RWPE1 (cell line): ENCODE measurements around the gene APH1A.

Experiments used
- CTCF ChIA-PET: fragments of 350-600 bp; sonication (Branson Sonifier 250); formaldehyde crosslinking; extraction: SDS; loops from one replicate; lab custom pipeline; 2021; lab: Yijun Ruan, JAX
- POLR2A ChIA-PET: fragments of 400-600 bp; formaldehyde crosslinking; extraction: SDS; loops from one replicate; lab custom pipeline; 2020; ENCODE audit warnings: antibody characterized with exemption; ENCODE audit not compliant: low non-redundant PET; lab: Yijun Ruan, JAX
- DNase-seq: peaks from one replicate; pipeline ENCODE4 v3.0.0; 2012; ENCODE audit warnings: low spot score
- H3K27ac ChIP-seq: fragments of 450-650 bp; 2 replicates; pipeline ENCODE4 v1.5.1; 2017
- TF ChIP-seq, protein P1 (sequence below): fragments of 450-650 bp; conservative IDR thresholded peaks from 2 replicates; pipeline ENCODE4 v1.5.1; 2017; ENCODE audit warnings: low read depth, mild to moderate bottlenecking

APH1A gene

DNA sequence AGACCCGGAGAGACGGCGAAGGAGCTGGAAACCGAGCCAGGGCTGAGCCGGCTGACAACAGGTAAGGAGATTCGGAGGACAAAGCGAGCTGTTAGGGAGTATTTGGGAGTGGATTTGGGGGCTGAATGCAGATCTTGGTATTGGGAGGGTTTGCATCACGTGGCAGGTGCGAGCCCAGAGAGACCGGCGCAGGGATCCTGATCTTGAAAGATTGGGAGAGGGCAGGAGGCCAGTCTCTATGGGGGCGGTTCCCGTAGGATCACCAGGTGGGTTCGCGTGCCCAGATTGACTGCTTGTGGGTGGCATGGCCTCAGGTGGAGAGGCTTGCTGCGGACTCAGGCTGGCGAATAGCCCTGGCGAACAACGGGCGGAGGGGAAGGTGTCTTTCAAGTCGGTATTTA, 13.7 kb upstream of the APH1A start:
- POLR2A ChIA-PET, result interaction anchor here (0.6 to 1.0 kb wide), 2 partner anchors 8 to 12 kb away, joined by 3 to 7 read pairs; no protein-coding TSS in a partner anchor
- TF ChIP-seq, protein P1, sequence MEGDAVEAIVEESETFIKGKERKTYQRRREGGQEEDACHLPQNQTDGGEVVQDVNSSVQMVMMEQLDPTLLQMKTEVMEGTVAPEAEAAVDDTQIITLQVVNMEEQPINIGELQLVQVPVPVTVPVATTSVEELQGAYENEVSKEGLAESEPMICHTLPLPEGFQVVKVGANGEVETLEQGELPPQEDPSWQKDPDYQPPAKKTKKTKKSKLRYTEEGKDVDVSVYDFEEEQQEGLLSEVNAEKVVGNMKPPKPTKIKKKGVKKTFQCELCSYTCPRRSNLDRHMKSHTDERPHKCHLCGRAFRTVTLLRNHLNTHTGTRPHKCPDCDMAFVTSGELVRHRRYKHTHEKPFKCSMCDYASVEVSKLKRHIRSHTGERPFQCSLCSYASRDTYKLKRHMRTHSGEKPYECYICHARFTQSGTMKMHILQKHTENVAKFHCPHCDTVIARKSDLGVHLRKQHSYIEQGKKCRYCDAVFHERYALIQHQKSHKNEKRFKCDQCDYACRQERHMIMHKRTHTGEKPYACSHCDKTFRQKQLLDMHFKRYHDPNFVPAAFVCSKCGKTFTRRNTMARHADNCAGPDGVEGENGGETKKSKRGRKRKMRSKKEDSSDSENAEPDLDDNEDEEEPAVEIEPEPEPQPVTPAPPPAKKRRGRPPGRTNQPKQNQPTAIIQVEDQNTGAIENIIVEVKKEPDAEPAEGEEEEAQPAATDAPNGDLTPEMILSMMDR, result no peak
- peak overlapping the region; percentile 97 for H3K27ac ChIP-seq
- CTCF ChIA-PET, result interaction anchor here (0.6 to 3.8 kb wide), 2 partner anchors 27 to 61 kb away, joined by 3 to 21 read pairs; no protein-coding TSS in a partner anchor
- no peak for DNase-seq

DNA sequence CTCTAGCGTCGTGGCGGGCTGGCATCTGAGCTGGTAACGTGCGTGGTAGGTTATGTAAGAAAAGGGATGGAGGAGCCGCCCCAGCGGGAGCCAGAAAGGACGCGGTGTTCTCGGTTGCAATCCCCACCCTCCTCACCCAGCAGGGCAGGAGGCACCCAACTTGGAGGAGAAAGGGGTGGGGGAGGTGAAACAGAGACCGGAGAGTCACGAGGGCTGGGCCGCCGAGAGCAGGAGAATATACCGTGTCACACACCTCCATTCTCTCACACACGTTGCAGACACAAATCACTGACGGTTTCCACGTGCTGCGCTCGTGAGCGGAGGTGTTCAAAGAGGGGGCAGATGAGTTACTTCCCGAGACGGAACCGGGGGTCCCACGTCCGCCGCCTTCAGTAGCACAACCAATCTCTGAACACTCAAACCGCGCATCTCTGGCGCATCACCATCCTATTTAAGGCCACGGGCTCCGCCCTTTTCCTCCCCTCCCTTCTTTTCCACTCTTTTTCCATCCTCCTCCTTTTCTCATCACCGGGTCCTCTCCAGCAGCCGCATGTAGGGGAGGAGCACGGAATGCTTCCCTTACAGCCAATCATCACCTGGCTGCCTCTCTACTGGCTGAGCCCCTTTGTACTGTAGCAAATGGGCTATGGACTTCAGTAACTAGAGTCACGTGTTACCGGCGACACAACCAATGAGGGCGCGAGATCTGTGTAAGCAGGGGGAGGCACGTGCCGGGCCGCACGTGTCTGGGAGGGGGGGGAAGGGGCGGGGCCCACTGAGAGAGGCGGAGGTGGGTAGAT, 13.1 kb upstream of the APH1A start, which contains the start of gene CIART:
Gene CIART, plus strand, starts transcription at position 797 of the 800 bp plus-strand sequence. CDS start 714 bp downstream, outside the sequence.
- peak; percentile 98 for DNase-seq

DNA sequence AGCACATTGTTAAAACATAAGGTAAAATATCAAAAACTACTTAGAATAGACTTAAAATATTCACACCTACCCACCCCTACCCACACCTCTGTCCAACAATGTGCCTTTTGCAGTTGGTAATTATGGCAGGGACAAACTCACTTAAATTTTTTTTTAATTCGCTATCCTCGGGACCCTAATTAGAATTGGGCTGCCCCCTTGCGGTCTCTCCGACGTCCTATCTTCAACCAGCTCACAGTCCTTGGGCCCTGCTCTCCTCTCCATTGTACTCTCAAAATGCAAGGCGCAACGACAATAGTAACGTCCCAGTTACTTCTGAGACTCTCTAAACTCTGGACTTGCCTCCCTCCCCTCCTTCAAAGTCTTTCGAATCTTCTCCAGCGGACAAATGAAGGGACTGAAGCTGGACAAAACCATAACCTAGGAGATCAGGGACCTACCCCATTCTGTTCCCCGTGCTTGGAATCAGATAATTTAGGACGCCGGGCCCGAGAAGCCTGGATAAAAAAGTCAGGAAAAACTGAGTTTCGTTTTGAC, 12.5 kb upstream of the APH1A start:
- DNase-seq, result peak; percentile 56
- H3K27ac ChIP-seq, result peak overlapping the region; percentile 97
- CTCF ChIA-PET, result interaction anchor here (0.6 to 3.8 kb wide), 6 partner anchors 9 to 685 kb away, joined by 3 to 21 read pairs (median 4); partner anchors contain the start of genes APH1A, C1orf54 and CA14
- POLR2A ChIA-PET, result no interaction called here
- TF ChIP-seq, protein P1, result peak; percentile 80

More for the DNA sequence above, 13.1 kb upstream of the APH1A start, which contains the start of gene CIART:
- peak within 1 kb of the TSS; percentile 97 for H3K27ac ChIP-seq
- POLR2A ChIA-PET, result interaction anchor here (0.6 to 1.0 kb wide), 2 partner anchors 9 to 12 kb away, joined by 3 to 7 read pairs; no protein-coding TSS in a partner anchor
- TF ChIP-seq, protein P1, result no peak
- CTCF ChIA-PET, result interaction anchor here (0.6 to 3.8 kb wide), 7 partner anchors 10 to 684 kb away, joined by 3 to 21 read pairs (median 4); partner anchors contain the start of genes APH1A, C1orf54 and CA14

DNA sequence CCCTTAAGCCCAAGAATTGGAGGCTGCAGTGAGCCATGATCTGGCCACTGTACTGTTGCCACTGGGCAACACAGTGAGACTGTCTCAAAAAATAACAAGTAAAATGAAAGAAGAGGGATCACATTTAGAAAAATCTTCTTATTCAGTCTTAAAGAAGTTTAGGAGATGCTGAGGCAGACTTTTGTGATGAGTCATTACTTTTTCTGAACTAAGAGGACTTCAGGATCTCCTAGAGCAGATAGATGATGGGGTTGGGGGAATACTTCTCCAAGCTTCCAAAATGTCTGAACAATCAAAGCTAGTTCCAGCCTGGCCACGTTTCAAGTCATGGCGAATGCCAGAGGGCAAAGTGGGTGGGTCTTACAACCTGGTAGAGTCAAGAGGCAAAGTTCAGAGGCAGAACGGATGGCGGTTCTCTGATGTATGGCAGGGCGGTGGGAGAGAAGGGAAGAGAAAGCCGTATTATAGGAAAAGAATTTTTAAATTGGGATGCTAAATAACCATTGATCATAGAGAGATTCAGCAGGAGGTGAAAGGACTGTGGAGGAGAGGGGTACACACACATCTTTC, 11.4 kb upstream of the APH1A start:
- no peak for DNase-seq
- ChIA-PET POLR2A (no interaction called here), CTCF (interaction anchor here (0.5 to 3.8 kb wide), 3 partner anchors 24 to 127 kb away, joined by 3 to 21 read pairs (median 5); no protein-coding TSS in a partner anchor)
- peak overlapping the region; percentile 65 for H3K27ac ChIP-seq
- TF ChIP-seq, protein P1, result no peak

DNA sequence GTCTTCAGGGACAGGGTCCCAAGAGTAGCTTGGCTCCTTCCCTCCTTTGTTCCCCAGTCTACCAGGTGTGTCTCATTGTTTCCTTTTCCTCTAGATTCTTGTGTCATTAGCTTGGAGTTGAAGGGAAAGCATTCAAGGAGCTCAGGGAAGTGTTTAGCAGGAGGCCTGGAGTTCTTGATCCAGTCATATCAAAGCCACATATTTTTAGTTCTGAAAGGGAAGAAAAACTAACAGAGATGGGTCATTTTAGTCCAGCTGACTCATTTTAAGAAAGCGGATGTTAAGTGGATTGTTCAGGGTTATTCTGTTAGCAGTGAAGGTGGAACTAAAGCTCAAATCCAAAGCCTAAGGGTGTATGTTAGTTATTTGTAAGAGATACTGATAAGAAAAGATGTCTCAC, 4.5 kb upstream of the APH1A start:
- POLR2A ChIA-PET, result no interaction called here
- no peak overlapping the region for H3K27ac ChIP-seq
- TF ChIP-seq, protein P1, result no peak
- no peak for DNase-seq
- CTCF ChIA-PET, result interaction anchor here (0.9 kb wide), 1 partner anchor 17 kb away, joined by 3 read pairs; no protein-coding TSS in a partner anchor
